Measurements from ENCODE around the gene TRAF3IP1. TPM values are rescaled to one million over a fixed set of nuclear protein-coding genes. Genes with fewer than 3 reads are reported as not detected.
"Not testable (repeated sequence)": the region's sequence is repeated elsewhere in the genome, so short reads cannot be mapped to it uniquely, and the experiment has no call there.

Gene TRAF3IP1
- 6.0 TPM for total RNA-seq (ENCODE audit: insufficient read depth, low replicate concordance)

- DNase-seq (ENCODE audit: low spot score) = peak; percentile 95
These were observed at the start of gene TRAF3IP1 for GRCh38 chr2:238320246-238320647. Gene TRAF3IP1 (plus strand): TSS chr2:238320518. CDS start chr2:238320663, 145 bp downstream.

- no peak for DNase-seq (ENCODE audit: low spot score)
These were observed 49.7 kb upstream of the TRAF3IP1 start for GRCh38 chr2:238270606-238271005.

- DNase-seq (ENCODE audit: low spot score) = no peak
These were observed 49.2 kb upstream of the TRAF3IP1 start for GRCh38 chr2:238271061-238271554.

GRCh38 chr2:238271686-238272085, 48.6 kb upstream of the TRAF3IP1 start:
- DNase-seq (ENCODE audit: low spot score) = not testable (repeated sequence)

- no peak for DNase-seq (ENCODE audit: low spot score)
These were observed 48.2 kb upstream of the TRAF3IP1 start for GRCh38 chr2:238272156-238272555.

- not testable (repeated sequence) for DNase-seq (ENCODE audit: low spot score)
These were observed 46.9 kb upstream of the TRAF3IP1 start for GRCh38 chr2:238273433-238273832.

GRCh38 chr2:238274152-238274865, 46.0 kb upstream of the TRAF3IP1 start:
- no peak for DNase-seq (ENCODE audit: low spot score)

GRCh38 chr2:238277695-238278094, 42.6 kb upstream of the TRAF3IP1 start:
- no peak for DNase-seq (ENCODE audit: low spot score)

GRCh38 chr2:238278626-238279323, 41.5 kb upstream of the TRAF3IP1 start:
- no peak for DNase-seq (ENCODE audit: low spot score)

GRCh38 chr2:238279324-238279682, 41.0 kb upstream of the TRAF3IP1 start:
- DNase-seq (ENCODE audit: low spot score) = no peak

- DNase-seq (ENCODE audit: low spot score) = no peak
These were observed 40.1 kb upstream of the TRAF3IP1 start for GRCh38 chr2:238280083-238280825.

GRCh38 chr2:238281826-238282480, 38.4 kb upstream of the TRAF3IP1 start:
- no peak for DNase-seq (ENCODE audit: low spot score)

- DNase-seq (ENCODE audit: low spot score) = no peak
These were observed 37.2 kb upstream of the TRAF3IP1 start for GRCh38 chr2:238282861-238283738.

GRCh38 chr2:238284802-238285515, 35.4 kb upstream of the TRAF3IP1 start:
- no peak for DNase-seq (ENCODE audit: low spot score)

GRCh38 chr2:238285653-238286082, 34.6 kb upstream of the TRAF3IP1 start:
- peak; percentile 83 for DNase-seq (ENCODE audit: low spot score)

- no peak for DNase-seq (ENCODE audit: low spot score)
These were observed 34.2 kb upstream of the TRAF3IP1 start for GRCh38 chr2:238286095-238286494.

- DNase-seq (ENCODE audit: low spot score) = peak; percentile 18
These were observed 33.8 kb upstream of the TRAF3IP1 start for GRCh38 chr2:238286551-238286950.

GRCh38 chr2:238286987-238287736, 33.2 kb upstream of the TRAF3IP1 start:
- DNase-seq (ENCODE audit: low spot score) = no peak
